Measurements from ENCODE around the gene CALN1.
"Not testable (repeated sequence)": the region's sequence is repeated elsewhere in the genome, so short reads cannot be mapped to it uniquely, and the experiment has no call there.

The CALN1 gene

DNA sequence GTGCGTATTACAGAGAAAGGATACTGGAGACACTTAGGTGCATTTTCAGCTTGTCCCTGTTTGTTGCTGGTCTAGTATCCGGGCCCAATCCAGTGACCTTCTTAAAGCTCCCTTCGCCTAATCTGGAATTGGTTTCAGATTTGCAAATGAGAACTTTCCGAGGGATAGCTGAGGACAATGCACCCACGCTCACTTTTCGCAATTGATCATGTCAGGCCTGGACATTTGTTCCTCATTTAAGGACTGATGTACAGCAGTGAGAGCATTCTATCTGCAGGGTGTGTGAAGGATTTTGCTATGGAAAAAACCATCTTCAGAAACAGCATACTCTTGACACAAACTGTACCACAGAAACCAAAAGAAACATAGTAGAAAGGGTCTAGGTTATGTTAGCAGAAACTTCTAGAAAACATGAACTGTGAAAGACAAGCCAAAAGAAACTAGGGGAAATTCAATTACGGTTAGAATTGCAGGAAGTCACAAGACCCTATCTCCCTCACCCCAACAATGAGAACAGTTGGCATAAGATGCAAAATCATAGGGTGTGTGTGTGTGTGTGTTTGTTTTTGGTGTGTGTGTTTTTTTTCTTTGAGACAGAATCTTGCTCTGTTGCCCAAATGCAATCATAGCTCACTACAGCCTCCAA lies 331.1 kb downstream of the CALN1 start:
- no peak for DNase-seq

DNA sequence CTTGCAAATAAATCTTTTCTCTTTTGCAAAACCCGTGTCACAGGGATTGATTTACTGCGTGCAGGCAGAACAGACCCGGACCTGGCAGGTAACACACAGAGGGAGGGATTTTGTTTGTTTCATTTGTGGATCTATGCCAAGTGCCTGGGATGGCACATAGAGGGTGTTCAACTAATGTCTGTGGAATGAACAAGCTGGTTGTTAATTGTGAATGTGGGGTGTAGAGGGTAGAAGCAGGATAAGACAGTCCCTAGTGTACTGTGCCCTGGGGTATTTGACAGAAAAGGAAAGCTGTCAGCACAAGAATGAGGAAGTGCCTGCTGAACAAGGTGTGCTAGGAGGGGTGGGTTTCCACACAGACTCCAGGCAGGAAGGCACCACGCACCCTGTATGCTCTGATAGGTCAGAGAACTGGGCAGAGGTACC lies 331.8 kb downstream of the CALN1 start:
- DNase-seq, result no peak

DNA sequence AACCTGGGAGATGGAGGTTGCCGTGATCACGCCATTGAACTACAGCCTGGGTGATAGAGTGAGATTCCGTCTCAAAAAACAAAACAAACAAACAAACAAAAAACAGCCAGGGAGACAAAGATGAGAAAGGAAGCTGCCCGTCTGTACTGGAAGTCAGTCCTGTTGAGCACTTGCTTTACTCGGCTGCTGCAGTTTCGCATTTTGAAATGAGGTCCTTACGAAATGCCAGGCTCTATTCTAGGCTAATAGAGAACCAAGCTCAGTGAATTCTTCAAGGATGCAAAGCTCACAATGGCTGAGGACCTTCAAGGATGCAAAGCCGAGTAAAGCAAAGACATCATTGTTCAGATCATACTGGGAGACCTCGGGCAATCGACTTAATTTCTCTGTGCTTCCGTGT lies 333.3 kb downstream of the CALN1 start:
- DNase-seq, result no peak

DNA sequence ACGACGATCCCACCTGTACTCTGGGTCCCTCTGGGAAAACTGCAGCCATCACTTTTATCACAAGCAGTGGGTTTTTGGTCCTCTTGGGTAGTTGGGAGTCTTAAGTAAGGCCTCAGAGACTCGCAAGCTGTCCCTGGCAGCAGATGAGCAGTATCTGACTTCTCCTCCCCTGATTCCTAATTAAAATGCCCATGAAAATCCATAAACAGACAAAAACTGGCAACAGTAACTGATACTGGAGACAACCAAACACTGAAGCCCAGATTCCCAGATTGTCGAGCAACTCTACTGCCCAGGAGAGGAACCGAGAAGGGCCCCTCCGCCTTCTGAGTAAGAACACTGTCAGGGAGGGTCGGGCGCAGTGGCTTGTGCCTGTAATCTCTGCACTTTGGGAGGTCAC lies 333.8 kb downstream of the CALN1 start:
- DNase-seq, result no peak

DNA sequence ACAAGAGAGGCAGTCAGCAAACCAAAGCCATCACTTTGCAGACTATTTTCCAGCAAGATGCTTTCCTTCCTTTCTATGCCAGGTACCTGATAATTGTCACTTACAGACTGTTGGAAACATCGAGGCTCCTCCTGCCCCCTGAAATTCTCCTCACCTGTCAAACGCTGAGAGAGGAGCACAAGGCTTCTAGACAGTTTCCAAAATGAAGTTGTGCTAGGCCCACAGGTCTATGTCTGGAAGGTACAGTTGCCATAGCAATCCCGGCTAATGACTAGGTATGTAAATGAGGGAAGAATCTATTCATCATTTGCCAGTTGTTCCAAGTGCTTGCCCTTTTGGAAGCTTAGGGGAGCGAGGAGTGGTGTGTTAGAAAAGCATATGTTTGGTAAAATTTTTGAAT lies 334.4 kb downstream of the CALN1 start:
- DNase-seq, result no peak

DNA sequence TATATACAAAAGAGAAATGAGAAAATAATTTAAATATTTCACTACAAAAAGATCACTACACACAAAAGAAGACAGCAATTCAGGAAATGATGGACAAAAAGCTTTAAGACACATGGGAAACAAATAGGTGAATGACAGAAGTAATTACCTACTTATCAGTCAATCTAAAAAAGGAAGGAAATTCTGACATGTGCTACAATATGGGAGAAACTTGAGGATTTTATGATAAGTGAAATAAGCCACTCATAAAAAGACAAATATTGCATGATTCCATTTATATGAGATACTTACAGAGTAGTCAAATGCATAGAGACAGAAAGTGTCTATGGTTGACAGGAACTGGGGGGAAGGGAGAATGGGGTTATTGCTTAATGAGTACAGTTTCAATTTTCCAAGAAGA lies 339.2 kb downstream of the CALN1 start:
- no peak for DNase-seq

DNA sequence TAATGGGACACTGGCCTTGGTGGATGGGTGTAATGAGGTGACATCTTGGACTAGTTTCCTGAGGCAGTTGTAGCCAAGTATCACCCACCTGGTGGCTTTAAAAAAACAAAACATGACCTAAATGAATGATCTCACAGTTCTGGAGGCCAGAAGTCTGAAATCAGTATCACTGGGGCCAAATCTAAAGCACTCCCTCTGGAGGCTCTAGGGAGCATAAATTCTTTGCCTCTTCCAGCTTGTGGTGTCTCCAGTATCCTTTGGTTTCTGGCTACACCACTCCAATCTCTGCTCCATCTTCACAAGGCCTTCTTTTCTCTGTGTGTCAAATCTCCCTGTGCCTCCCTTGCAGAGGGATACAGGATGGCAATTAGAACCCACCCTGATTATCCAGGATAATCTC lies 342.9 kb downstream of the CALN1 start:
- no peak for DNase-seq

DNA sequence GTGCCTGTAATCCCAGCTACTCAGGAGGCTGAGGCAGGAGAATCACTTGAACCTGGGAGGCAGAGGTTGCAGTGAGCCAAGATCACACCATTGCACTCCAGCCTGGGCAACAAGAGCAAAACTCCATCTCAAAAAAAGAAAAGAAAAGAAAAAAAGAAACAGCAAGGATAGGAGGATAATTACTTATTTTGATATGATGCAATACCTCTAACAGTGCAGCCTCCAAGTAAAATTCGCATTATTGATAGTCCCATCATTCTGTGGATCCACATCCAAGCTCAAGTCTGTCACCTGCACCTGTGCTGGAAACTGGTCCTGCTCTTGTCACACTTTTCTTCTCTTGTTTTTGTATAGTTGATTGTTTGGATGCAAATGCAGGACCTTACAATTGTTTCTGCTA lies 346.4 kb downstream of the CALN1 start:
- DNase-seq, result not testable (repeated sequence)

DNA sequence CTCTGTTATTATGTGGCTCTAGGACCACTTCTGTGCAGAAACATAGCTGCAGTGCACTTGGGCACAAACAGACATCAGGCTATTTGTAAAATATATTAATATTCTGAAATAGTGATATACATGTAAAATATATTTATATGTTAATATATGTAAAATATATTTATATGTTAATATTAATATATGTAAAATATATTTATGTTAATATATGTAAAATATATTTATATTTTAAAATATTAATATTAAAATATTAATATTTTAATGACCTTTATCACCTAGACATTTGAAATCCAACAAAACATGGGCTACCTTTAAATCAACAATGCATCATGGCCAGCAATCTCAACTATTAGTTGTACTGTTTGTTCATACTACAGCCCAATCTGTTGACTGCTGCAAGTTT lies 347.2 kb downstream of the CALN1 start:
- no peak for DNase-seq

DNA sequence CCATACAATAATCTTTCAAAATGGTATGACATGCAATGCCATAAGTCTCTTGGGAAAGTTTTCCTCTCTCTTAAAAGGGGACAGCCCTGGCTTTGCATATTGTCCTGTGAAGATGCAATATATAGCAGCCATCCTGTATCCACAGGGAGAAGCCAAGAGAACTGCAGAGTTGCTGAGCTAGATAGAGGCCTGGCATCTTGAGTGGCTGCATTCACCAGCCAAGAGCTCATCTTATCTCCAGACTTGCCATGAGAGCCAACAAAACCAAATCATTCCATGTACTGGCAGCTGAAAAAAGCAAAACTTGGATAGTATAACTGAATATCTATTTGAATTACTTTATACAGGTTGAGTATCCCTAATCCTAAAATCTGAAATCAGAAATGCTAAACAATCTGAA lies 348.8 kb downstream of the CALN1 start:
- no peak for DNase-seq

DNA sequence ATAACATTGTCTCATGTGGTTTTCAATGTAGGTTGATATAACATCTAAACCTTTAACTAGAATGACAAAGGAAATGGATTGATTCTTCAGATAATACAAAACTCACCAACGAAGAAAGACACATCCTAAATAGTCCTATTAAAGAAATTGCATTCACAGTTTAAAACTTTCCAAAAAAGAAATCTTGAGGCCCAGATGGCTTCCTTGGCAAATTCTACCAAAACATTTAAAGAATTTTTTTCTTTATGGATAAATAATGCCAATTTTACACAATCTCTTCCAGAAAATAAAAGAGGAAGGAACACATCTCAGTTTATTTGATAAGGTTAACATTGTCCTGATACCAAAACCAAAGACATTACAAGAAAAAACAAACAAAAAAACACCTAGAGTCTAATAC lies 349.5 kb downstream of the CALN1 start:
- no peak for DNase-seq

DNA sequence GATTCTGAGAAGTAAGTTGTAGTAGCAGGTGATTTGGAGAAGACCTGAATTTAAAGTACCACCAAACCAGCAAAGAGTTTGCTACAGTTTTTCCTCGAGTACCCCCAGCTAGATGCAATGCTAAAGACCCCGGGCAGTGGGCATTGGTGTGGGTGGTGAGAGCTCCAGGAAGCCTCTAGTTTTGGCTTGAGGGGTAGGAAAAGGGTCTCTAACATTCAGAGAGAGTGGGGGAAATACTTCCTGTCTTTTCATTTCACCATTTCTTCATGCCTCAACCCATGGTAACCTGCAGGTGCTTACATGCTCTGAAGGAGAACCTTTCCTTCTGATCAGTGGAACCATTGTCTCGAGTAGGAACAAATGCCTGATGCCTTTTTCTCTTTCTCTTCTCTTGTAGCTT lies 352.2 kb downstream of the CALN1 start:
- no peak for DNase-seq

DNA sequence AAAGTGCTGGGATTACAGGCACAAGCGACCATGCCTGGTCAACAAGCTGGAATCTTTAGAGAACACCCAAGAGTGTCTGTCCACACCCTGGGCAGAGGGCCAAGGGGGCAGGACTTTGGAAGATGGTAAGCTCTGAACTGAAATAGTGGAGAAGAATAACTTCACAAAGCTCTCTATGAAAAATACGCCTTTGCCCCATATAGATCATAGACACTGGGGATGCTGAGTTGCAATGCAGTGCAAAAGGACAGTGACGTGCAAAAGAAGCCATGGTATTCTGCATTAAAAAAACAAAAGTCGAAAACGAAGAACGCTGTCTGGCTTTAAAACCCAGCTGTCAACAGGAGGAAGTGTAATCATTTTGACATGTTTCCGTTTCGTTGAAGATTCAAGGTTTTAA lies 353.6 kb downstream of the CALN1 start:
- no peak for DNase-seq

DNA sequence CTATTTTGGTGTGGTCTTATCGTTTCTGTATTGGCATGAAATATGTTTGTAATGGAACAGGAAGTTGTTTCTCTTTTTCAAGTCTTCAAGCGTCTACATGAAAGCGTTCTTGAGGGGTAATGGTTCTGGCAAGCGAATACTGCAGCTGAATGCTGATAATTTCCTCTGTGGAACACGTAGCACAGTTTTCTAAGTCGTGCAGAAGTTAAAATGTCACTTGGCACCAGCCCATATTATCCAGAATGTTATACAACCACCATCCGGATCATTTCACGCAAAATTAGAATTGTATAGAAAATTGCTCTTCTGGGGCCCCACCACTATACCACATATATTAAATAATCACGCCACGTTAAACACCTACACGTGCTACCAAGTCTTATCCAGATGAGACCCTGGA lies 354.3 kb downstream of the CALN1 start:
- DNase-seq, result no peak

DNA sequence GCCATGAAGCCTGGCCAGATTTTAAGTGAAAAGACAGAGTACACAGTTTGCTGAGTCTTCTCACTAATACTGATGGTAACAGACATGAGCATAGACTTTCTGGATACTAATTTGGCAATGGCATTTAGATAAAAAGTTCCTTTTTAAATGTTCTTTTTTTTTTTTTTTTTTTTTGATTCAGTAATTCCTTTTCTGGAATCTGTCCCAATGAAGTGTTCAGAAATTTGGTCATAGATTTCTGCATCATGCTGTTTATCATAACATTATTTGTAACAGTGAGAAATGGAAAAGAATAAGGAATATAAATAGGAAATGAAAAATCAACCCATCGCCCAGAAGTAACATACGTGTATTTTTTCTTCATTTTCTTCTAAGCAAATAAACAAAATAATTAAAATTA lies 354.9 kb downstream of the CALN1 start:
- no peak for DNase-seq

DNA sequence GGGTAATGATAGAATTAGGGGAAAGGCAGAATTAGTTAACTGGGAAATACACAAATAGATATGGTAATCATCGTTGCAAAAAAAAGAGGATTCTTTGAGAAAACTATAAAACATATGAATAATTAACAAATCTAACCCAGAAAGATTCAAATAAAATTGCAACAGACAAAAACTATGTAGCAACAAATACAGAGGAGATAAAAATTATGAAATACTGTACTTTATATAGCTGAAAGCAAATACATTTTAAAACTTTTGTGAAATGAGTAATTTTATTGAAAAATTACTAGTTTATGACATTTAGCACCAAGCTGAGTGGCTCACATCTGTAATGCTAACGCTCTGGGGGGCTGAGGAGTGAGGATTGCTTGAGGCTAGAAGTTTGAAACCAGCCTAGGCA lies 356.7 kb downstream of the CALN1 start:
- no peak for DNase-seq

DNA sequence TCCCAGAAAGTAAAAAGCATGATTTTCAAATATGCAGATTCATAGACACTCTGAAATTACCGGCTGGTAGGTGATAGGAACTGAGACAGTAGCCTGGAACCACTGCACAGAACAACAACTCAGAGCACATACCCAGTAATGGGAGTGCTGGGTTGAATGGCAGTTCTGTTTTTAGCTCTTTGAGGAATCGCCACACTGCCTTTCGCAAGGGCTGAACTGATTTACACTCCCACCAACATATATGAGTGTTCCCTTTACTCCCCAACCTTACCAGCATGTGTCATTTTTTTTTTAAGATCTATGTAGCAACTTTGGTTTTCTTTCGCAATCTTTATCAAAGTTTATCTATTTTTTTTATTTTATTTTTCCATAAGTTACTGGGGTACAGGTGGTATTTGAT lies 358.8 kb downstream of the CALN1 start:
- no peak for DNase-seq

DNA sequence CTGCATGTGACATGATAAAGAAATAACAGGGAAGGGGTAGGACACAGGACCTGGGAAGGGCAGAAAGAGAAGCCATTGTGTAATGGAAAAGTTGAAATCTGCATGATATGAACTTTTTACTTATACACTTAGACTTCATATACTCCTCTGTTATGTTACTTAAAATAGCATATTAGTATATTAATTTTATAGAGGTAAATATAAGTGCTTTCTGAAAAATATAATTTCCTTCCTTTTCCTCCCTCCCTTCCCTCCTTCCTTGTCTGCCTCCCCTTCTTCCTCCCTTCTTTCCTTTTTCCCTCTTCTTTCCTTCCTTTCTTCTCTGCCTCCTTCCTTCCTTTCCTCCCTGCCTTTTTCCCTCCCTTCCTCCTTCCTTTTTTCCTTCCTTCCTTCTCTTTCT lies 363.7 kb downstream of the CALN1 start:
- DNase-seq, result no peak

DNA sequence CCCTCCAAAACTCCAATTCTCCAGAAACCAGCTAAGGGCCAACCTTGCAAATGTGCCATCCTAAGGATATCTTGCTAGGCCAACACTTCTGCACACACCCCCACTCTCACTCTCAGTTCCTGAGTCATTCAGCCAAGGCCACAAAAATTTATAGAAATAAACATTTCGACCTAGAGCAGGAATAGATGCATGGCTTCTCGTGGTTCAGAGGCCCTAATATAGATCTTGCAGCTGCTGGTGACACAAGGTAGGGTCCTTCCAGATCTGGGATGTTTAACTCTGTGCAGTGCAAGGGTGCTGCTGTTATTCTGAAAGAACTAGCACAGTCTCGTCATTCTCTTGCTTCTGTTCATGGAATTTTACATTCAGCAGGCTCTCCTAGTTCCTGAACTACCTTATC lies 369.3 kb downstream of the CALN1 start:
- no peak for DNase-seq

DNA sequence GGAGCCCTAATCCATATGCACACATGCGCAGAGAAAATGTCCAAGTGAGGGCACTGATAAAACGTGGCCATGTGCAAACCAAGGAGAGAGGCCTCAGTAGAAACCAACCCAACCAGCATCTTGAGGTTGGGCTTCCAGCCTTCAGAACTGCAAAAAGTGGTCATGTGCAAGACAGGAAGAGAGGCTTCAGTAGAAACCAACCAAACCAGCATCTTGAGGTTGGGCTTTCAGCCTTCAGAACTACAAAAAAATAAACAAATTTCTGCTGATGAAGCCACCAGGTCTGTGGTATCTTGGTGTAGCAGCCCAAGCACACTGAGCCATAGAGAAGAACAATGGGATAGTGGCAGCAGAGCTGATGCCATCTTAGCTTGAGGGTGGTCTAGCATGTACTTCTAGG lies 371.5 kb downstream of the CALN1 start:
- DNase-seq, result no peak

DNA sequence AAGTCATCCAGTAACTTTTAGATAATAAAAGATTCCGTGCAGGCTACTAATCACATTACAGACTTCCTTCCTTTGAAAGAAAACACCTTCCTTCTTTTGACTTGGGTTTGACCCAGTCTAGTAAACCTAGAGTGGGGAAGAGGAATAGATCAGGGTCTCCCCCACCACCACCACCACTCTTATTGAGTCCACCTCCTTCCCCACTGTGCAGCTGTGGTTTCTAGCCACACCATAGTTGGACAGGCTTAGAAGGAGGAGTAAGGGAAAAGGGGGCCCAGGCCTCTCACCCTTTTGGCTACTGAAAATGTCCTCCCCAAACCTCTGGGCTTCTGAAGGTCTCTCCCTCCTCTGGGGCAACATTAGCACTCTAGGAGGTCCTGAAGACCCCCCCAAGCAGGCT lies 372.7 kb downstream of the CALN1 start:
- DNase-seq, result no peak

DNA sequence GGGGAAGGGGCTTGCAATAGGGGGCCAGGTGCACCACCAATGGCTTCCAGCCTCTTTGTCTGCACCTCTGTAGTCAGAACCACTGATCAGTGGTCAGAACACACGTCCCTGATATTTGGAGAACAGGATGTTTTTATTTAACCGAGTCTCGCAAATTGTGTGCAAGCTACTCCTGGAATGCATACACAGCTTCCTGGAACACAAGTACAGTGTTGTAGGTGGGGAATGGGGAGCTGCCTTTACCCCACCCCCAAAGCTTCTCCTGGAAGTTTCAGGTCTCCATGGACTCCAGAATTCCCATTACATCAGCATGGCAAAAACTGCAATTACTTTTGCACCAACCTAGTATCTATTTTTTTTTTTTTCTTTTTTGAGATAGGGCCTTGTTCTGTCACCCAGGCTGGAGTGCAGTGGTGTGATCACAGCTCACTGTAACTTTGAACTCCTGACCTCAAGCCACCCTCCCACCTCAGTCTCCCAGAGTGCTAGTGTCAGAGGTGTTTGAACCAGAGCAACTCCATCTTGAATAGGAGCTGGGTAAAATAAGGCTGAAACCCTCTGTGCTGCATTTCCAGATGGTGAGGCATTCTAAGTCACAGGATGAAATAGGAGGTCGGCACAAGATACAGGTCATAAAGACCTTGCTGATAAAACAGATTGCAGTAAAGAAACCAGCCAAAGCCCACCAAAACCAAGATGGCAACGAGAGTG lies 374.0 kb downstream of the CALN1 start:
- no peak for DNase-seq

DNA sequence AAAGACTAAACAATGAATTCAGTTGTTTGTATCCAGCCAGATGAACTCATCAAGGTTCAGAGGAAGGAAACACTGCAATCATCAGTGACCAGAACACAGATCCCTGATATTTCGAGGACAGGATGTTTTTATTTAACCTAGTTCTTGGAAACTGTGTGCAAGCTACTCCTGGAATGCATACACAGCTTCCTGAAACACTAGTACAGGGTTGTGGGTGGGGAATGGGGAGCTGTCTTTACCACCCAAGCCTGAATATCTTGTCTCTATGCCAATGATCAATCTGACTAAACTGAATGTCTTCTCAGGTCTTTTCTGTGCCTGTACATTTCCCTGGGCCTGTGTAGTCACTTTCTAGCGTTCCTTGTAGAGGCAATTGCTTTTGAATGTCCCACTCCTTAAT lies 374.6 kb downstream of the CALN1 start:
- no peak for DNase-seq

DNA sequence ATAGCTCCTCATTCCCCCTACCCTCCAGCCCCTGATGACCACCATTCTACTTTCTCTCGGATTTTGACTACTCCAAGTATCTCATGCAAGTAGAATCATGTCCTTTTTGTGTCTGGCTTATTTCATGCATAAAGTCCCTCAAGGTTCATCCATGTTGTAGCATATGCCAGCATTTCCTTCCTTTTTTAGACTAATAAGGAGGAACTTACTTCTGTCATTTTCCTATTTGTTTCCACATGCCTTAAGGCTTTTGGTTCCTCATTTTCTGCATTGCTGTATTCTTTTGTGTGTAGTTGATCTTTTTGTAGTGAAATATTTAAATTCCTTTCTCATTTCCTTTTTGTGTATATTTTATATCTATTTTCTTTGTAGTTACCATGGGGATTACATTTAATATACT lies 376.9 kb downstream of the CALN1 start:
- no peak for DNase-seq

DNA sequence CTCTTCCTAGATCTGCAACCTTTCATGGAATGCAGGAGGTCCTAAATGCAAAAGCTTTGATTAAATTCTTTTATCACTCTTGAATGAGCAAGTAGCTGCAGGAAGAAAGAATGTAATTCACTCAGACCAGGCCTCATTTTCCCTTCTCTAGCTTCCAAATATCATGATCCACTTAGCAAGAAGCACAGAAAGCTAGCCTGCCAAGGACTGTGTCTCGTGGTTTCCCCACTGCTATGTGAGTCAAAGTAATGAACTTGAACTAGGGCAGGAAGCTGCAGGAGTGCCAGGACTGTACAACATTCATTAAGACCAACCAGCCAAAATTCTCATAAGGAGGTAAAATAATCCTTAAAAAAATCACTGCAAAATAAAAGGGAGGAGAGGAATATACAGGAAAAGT lies 379.2 kb downstream of the CALN1 start:
- no peak for DNase-seq

All from T1000 (cell line).